Kidney (tissue), 14 donors: ENCODE results near the gene SCAF1. TPM values are rescaled to one million over a fixed set of nuclear protein-coding genes. Genes with fewer than 3 reads are reported as not detected.
A peak's percentile ranks its signal among the peaks of the same experiment; 100 is the strongest.

Experiments used
- DNase-seq, 5 donors: peaks; one replicate each; pipeline ENCODE4 v3.0.0-alpha.2; 2013 to 2020
- FAIRE-seq: peaks from 2 replicates; lab custom pipeline; 2012; peaks lifted over from hg19 to GRCh38; lab: Jason Lieb, UNC
- H3K27ac ChIP-seq, 2 donors: one replicate each; pipeline ENCODE4 v1.7.0; 2013; ENCODE audit warnings: low read depth in 2 of 2, low read length in 2 of 2, inconsistent platforms in 1 of 2
- H3K27me3 ChIP-seq: one replicate; pipeline ENCODE4 v1.7.1; 2013; ENCODE audit warnings: low read length, inconsistent platforms; ENCODE audit not compliant: control insufficient read depth, insufficient read depth
- H3K36me3 ChIP-seq, 3 donors: one replicate each; pipeline versions ENCODE4 v1.7.0 to v1.7.1; 2013; ENCODE audit warnings: low read length in 3 of 3, control low read depth in 1 of 3, inconsistent platforms in 1 of 3; ENCODE audit not compliant: insufficient read depth in 3 of 3, control insufficient read depth in 2 of 3
- H3K4me1 ChIP-seq, 3 donors: one replicate each; pipeline versions ENCODE4 v1.7.0 to v1.7.1; 2013; ENCODE audit warnings: low read length in 3 of 3, inconsistent platforms in 1 of 3, low read depth in 1 of 3; ENCODE audit not compliant: control insufficient read depth in 2 of 3, insufficient read depth in 2 of 3
- H3K4me3 ChIP-seq, 3 donors: one replicate each; pipeline versions ENCODE4 v1.7.0 to v1.8.1; 2013; ENCODE audit warnings: low read length in 3 of 3, control low read depth in 1 of 3, inconsistent platforms in 1 of 3
- H3K9ac ChIP-seq, 3 donors: one replicate each; pipeline versions ENCODE4 v1.7.0 to v1.7.1; 2013; ENCODE audit warnings: low read length in 3 of 3, control low read depth in 1 of 3, inconsistent platforms in 1 of 3
- H3K9me3 ChIP-seq, 3 donors: one replicate each; pipeline versions ENCODE4 v1.7.0 to v1.7.1; 2013; ENCODE audit warnings: low read length in 3 of 3, control low read depth in 1 of 3, inconsistent platforms in 1 of 3; ENCODE audit not compliant: control insufficient read depth in 2 of 3, insufficient read depth in 1 of 3
- intact Hi-C: fragments of 100-400 bp; cut with DNase I; formaldehyde crosslinking; loops from one replicate; pipeline ENCODE4 v1.11.1; 2022
- polyA plus RNA-seq: library from polyadenylated mRNA; stranded (reverse); fragments of 350-450 nt; fragmentation: Illumina TruSeq; extraction: RNeasy Lipid Tissue Mini Kit (QIAGEN cat#74804); gene quantifications from one replicate; pipeline ENCODE4 v1.2.3, GENCODE V29; 2014; ENCODE audit warnings: low read depth, low replicate concordance; ENCODE audit not compliant: insufficient read depth
- total RNA-seq: library from RNA; stranded (reverse); fragmentation: NEBNext Ultra II Directional; extraction: Animal tissue kit (Norgen Biotek cat#: 25700); gene quantifications from one replicate; pipeline ENCODE4 v1.2.1, GENCODE V29; 2021
- TF ChIP-seq, protein P1 (sequence below): IDR thresholded peaks from 3 replicates; pipeline ENCODE4 v1.5.1; 2012; ENCODE audit warnings: mild to moderate bottlenecking, moderate library complexity, borderline replicate concordance; ENCODE audit not compliant: insufficient read depth; ENCODE audit errors: extremely low read depth
- donor health status: control.
- donor health status: control.
- donor health status: control.
- donor health status: control.
- donor health status: control.
- donor health status: DM: yes; HTN: yes; CAD: no.
- donor health status: Normal renal cell carcinoma (clear cell type).

SCAF1 gene
- total and polyA plus RNA-seq, 2 donors from 2014 or later = 18.1 to 69.0 TPM

DNA sequence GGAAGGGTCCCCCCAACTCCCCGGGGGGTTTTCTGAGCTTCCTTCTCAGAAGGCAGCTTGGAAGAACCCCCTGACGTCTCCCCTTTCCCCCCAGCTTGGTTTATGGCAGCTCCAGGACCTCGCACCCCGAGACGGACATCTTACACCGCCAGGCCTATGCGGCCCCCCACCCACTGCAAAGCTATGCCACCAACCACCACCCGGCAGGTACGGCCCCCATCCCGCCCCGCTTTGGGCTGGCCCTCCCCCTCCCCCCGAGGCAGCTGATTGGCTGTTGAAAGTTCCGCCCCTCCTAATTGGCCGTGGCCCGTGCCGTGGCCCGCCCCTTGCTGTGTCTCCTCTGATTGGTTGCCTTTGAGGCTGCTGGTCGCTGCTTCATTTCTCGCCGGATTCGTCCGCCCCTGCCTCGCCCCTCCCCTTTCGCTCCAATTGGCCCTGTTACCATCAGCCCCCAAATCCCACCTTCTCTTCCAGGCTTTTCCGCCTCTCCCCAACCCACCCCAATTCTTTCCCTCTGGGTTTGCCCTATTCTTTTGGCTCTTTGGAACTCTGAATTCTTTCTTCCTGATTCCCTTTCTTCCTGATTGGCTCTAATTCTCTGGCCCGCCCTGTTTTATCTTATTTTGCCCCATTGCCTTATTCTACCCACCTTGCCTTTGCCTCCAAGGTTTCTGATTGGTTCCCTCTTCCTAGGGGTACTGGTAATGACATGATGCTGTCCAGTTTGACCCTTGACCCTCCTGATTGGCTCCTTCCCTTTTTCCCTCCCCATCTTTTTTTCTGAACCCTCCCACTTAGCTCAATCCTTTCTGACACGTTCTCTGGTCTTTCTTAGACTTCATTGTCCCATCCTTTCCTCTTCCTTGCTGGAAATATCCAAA, 48.5 kb upstream of the SCAF1 start:
- H3K4me1 ChIP-seq = peaks cover 0 to 15% (median 0%) of the 10 kb centered on the region in 3 donors
- DNase-seq = peak; percentile 95 to 97 (median 96)
- FAIRE-seq = no peak
- H3K9me3 ChIP-seq = no peaks in the 10 kb centered on the region
- TF ChIP-seq, protein P1, sequence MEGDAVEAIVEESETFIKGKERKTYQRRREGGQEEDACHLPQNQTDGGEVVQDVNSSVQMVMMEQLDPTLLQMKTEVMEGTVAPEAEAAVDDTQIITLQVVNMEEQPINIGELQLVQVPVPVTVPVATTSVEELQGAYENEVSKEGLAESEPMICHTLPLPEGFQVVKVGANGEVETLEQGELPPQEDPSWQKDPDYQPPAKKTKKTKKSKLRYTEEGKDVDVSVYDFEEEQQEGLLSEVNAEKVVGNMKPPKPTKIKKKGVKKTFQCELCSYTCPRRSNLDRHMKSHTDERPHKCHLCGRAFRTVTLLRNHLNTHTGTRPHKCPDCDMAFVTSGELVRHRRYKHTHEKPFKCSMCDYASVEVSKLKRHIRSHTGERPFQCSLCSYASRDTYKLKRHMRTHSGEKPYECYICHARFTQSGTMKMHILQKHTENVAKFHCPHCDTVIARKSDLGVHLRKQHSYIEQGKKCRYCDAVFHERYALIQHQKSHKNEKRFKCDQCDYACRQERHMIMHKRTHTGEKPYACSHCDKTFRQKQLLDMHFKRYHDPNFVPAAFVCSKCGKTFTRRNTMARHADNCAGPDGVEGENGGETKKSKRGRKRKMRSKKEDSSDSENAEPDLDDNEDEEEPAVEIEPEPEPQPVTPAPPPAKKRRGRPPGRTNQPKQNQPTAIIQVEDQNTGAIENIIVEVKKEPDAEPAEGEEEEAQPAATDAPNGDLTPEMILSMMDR = no peak
- peak overlapping the region; percentile 17 to 79 (median 24) for H3K4me3 ChIP-seq
- no peaks in the 10 kb centered on the region for H3K27me3 ChIP-seq
- intact Hi-C loops = no loop called here
- H3K36me3 ChIP-seq = peaks cover 0 to 13% (median 0%) of the 10 kb centered on the region in 3 donors
- peak overlapping the region in 2 of 3 donors; percentile 34 to 45 for H3K9ac ChIP-seq
- H3K27ac ChIP-seq = peak overlapping the region; percentile 37 to 57

DNA sequence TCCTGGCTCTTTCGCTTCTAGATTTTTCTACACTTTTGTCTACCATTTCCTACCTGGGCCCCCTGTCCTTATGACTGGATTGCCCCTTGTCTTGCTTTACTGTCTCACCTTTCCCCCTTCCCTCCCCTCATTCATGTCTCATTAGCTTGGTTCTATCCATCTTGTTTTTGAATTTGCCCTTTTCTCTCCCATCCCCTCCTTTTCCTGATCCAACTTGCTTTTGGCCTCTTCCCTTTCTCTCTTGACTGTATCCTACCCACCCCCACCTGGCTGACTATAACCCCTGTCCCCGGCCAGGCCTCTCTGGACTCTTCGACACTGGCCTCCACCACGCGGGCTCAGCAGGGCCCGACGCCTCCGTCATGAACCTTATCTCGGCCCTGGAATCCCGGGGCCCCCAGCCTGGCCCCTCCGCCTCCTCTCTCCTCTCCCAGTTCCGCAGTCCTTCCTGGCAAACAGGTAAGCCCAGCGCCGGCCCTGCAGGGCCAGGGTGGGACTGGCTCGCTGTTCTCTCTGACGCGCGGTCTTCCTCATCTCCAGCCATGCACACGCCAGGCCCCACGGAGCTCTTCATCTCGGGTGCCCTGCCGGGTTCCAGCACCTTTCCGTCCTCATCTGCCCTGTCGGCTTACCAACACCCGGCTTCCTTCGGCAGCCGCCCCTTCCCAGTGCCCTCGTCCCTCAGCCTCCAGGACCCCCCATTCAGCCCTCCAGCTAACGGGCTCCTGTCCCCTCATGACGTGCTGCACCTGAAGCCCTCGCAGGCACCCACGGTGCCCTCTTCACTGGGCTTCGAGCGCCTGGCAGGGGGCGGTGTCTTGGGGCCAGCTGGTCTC, 47.6 kb upstream of the SCAF1 start:
- DNase-seq = peak in 1 of 5 donors; percentile 65
- H3K9ac ChIP-seq = peak overlapping the region in 1 of 3 donors; percentile 34
- TF ChIP-seq, protein P1 = no peak
- no peak for FAIRE-seq
- no peaks in the 10 kb centered on the region for H3K9me3 ChIP-seq
- intact Hi-C loops = no loop called here
- peaks cover 0 to 15% (median 0%) of the 10 kb centered on the region in 3 donors for H3K4me1 ChIP-seq
- H3K27ac ChIP-seq = no peak overlapping the region
- no peak overlapping the region for H3K4me3 ChIP-seq
- peaks cover 0 to 17% (median 0%) of the 10 kb centered on the region in 3 donors for H3K36me3 ChIP-seq
- H3K27me3 ChIP-seq = no peaks in the 10 kb centered on the region

DNA sequence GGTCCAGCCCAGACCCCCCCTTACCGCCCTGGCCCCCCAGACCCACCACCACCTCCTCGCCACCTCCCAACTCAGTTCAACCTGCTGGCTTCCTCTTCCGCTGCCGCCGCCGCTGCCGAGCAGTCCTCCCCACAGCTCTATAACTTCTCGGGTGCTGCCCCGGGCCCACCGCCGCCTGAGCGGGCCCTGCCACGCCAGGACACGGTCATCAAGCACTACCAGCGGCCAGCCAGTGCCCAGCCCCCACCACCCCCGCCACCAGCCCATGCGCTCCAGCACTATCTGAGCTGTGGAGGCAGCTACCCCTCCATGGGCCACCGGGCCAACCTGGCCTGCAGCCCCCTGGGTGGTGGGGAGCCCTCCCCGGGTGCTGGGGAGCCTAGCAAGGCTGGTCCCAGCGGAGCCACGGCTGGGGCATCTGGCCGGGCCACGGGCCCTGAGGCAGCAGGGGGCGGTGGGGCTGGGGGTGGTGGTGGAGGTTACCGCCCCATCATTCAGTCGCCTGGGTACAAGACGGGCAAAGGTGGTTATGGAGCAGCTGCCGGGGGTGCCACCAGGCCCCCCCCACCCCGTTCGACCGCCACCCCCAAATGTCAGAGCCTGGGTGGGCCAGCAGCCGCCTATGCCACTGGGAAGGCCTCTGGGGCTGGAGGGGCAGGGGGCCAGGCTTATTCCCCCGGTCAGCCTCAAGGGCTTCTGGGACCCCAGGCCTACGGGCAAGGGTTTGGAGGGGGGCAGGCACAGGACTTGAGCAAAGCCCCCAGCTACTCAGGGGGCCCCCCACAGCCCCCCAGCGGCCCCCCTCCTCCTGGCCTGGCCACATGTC, 46.8 kb upstream of the SCAF1 start:
- no peak overlapping the region for H3K4me3 ChIP-seq
- no peaks in the 10 kb centered on the region for H3K27me3 ChIP-seq
- peaks cover 0 to 24% (median 0%) of the 10 kb centered on the region in 3 donors for H3K36me3 ChIP-seq
- H3K27ac ChIP-seq = no peak overlapping the region
- H3K4me1 ChIP-seq = peaks cover 0 to 15% (median 0%) of the 10 kb centered on the region in 3 donors
- TF ChIP-seq, protein P1 = no peak
- no peak overlapping the region for H3K9ac ChIP-seq
- FAIRE-seq (no peak), DNase-seq (peak in 2 of 5 donors; percentile 55 to 72)
- H3K9me3 ChIP-seq = no peaks in the 10 kb centered on the region
- intact Hi-C loops = no loop called here
